Lower leg skin (tissue), 3 donors: ENCODE data around the gene RHOF.

Source experiments
- CTCF ChIP-seq, 3 donors: fragments of 450-650 bp; IDR thresholded peaks; one replicate each; pipeline ENCODE4 v1.5.1; 2016; ENCODE audit warnings: antibody characterized with exemption in 3 of 3, mild to moderate bottlenecking in 3 of 3, moderate library complexity in 2 of 3
- POLR2A ChIP-seq, 2 donors: fragments of 450-650 bp; IDR thresholded peaks; one replicate each; pipeline ENCODE4 v1.6.1; 2016 to 2017; ENCODE audit warnings: antibody characterized with exemption in 2 of 2, mild to moderate bottlenecking in 1 of 2, moderate library complexity in 1 of 2

DNA sequence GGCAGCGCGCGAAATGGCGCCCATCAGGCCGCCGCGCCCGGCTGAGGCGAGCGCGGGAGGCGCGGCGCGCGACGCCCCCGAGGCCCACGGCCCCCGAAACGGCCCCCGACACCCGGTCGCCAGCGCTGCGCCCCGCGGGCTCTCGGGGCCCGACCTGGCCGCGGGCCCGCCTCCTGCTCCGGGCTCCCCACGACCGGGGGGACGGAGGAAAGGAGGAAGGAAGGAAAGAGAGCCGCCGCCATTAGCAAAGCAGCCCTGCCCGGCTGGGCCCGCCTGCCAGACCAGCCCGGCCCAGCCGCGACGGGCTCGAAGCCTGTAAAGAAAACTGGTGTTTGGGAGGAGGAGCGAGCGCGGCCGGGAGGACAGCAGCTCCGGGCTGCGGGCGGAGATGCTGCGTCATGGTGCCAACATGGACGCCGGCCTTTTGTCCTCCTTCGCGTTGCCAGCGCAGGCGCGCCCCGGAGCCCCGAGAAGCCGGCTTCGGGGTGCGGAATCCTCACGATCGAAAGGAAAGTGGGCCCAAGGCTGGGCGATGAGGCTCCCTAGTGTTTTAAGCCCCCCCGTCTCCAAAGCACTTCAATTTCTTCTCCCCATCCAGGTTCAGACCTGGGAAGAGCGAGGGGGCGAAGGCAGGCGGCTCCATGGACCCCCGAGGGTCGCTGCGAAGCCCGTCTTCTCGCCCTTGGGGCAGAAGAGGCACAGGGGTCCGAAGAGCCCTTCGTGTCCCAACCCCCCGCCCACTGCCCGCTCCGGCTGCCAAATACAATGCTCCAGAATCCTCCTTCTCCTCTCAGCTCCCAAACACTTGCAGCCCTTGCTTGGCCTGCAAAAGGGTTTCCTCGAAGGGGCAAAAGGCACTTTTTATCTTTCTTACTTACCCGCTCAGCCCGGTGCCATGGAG is 7.5 kb upstream of the RHOF start:
- TF ChIP-seq CTCF (IDR thresholded peaks at IDR 0.05) (no peak), POLR2A (IDR thresholded peaks at IDR 0.05) (no peak)
